Esophagus muscularis mucosa (tissue), 4 donors: Measurements from ENCODE around the gene PCNX1.

Source experiments
- EP300 ChIP-seq: sonication (generic); formaldehyde crosslinking; IDR thresholded peaks from one replicate; pipeline ENCODE4 v1.6.1; 2017; ENCODE audit warnings: antibody characterized with exemption
- POLR2A ChIP-seq: fragments of 450-650 bp; IDR thresholded peaks from one replicate; pipeline ENCODE4 v1.6.1; 2017; ENCODE audit warnings: antibody characterized with exemption, moderate library complexity, mild to moderate bottlenecking, low read depth
- POLR2AphosphoS5 ChIP-seq, 2 donors: sonication (generic); formaldehyde crosslinking; IDR thresholded peaks; one replicate each; pipeline ENCODE4 v1.6.1; 2017; ENCODE audit warnings: antibody characterized with exemption in 2 of 2
- TF ChIP-seq, protein P1 (sequence below), 3 experiments: fragments of 200-600 bp in 2 of 3; fragments of 450-650 bp in 1 of 3; sonication (generic) in 2 of 3; IDR thresholded peaks; one replicate each; pipeline ENCODE4 v1.5.1; 2017 to 2019; ENCODE audit warnings: antibody characterized with exemption in 3 of 3, mild to moderate bottlenecking in 2 of 3, moderate library complexity in 1 of 3

DNA sequence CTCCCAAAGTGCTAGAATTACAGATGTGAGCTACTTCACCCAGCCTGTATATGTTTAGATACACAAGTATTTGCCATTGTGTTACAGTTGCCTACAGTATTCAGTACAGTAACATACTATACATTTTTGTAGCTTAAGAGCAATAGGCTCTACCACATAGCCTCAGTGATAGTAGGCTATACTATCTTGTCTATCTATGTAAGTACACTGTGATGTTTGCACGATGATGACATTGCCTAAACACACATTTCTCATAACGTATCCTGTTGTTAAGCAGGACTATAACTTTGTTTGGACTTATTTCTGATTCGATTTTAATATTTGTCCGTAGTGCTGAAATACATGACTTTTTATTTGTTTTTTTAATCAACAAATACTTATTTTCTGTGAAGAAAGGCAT is 129.2 kb downstream of the PCNX1 start:
- TF ChIP-seq, protein P1, sequence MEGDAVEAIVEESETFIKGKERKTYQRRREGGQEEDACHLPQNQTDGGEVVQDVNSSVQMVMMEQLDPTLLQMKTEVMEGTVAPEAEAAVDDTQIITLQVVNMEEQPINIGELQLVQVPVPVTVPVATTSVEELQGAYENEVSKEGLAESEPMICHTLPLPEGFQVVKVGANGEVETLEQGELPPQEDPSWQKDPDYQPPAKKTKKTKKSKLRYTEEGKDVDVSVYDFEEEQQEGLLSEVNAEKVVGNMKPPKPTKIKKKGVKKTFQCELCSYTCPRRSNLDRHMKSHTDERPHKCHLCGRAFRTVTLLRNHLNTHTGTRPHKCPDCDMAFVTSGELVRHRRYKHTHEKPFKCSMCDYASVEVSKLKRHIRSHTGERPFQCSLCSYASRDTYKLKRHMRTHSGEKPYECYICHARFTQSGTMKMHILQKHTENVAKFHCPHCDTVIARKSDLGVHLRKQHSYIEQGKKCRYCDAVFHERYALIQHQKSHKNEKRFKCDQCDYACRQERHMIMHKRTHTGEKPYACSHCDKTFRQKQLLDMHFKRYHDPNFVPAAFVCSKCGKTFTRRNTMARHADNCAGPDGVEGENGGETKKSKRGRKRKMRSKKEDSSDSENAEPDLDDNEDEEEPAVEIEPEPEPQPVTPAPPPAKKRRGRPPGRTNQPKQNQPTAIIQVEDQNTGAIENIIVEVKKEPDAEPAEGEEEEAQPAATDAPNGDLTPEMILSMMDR (IDR thresholded peaks at IDR 0.05), result no peak
- TF ChIP-seq EP300 (no peak), POLR2AphosphoS5 (IDR thresholded peaks at IDR 0.05) (no peak), POLR2A (no peak)
